ENCODE results near the gene SLU7.

Gene SLU7

GRCh38 chr5:160385496-160385895 lies 33.4 kb downstream of the SLU7 start:
- H3K9me3 ChIP-seq (ENCODE audit: severe bottlenecking): peaks cover 10% of the 10 kb centered on the region
- no peaks in the 10 kb centered on the region for H3K4me1 ChIP-seq (ENCODE audit: insufficient read depth, poor library complexity, severe bottlenecking)
- no peak for DNase-seq (ENCODE audit: low spot score)
- H3K4me3 ChIP-seq (ENCODE audit: severe bottlenecking): no peak overlapping the region
- no peak overlapping the region for H3K27ac ChIP-seq (ENCODE audit: poor library complexity, severe bottlenecking)
- H3K27me3 ChIP-seq (ENCODE audit: insufficient read depth, poor library complexity, severe bottlenecking): no peaks in the 10 kb centered on the region
- ATAC-seq (ENCODE audit: low read depth): no peak
- no peaks in the 10 kb centered on the region for H3K36me3 ChIP-seq (ENCODE audit: low read depth)
- TF ChIP-seq CTCF (IDR thresholded peaks at IDR 0.05; ENCODE audit: poor library complexity, severe bottlenecking): no peak

DNA sequence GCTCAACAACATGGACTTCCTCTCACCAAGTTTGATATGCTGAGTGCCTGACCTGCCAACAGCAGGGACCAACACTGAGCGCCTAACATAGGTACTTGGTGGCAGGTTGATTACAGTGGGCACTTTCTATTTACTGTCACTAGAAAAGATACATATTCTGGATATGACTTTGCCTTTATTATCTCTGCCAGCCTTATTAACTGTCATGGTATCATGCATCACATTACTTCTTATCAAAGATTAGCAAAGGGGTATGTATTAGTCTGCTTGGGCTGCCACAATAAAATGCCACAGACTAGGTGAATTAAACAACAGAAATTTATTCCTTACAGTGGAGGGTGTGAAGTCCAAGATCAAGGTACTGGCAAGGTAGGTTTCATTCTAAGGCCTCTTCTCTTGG lies 34.2 kb downstream of the SLU7 start:
- no peak for ATAC-seq (ENCODE audit: low read depth)
- Histone ChIP-seq H3K9me3 (ENCODE audit: severe bottlenecking) (peaks cover 10% of the 10 kb centered on the region), H3K4me1 (ENCODE audit: insufficient read depth, poor library complexity, severe bottlenecking) (no peaks in the 10 kb centered on the region), H3K27ac (ENCODE audit: poor library complexity, severe bottlenecking) (no peak overlapping the region), H3K36me3 (ENCODE audit: low read depth) (no peaks in the 10 kb centered on the region), H3K4me3 (ENCODE audit: severe bottlenecking) (no peak overlapping the region), H3K27me3 (ENCODE audit: insufficient read depth, poor library complexity, severe bottlenecking) (no peaks in the 10 kb centered on the region)
- TF ChIP-seq CTCF (IDR thresholded peaks at IDR 0.05; ENCODE audit: poor library complexity, severe bottlenecking): no peak
- no peak for DNase-seq (ENCODE audit: low spot score)

DNA sequence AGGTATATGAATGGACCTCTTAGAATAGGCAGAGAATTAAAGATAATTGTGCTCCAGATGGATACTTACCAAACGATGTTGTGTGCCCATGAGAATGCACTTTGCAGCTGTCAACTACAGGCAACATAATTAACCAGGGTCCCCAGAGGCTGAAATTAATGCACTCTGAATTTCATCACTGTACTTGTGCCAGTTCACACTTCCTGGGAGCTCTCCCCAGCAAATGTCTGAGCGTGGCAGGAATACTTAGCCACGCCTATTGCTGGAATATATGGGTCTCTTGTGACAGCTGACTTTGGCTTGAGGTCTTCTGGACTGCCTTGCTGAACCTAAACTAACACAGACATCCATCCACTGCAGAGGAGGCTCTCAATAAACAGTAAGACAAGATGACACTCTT lies 36.5 kb downstream of the SLU7 start:
- no peak for ATAC-seq (ENCODE audit: low read depth)
- DNase-seq (ENCODE audit: low spot score): no peak
- no peaks in the 10 kb centered on the region for H3K27me3 ChIP-seq (ENCODE audit: insufficient read depth, poor library complexity, severe bottlenecking)
- H3K27ac ChIP-seq (ENCODE audit: poor library complexity, severe bottlenecking): no peak overlapping the region
- peaks cover 5% of the 10 kb centered on the region for H3K9me3 ChIP-seq (ENCODE audit: severe bottlenecking)
- no peak overlapping the region for H3K4me3 ChIP-seq (ENCODE audit: severe bottlenecking)
- no peaks in the 10 kb centered on the region for H3K4me1 ChIP-seq (ENCODE audit: insufficient read depth, poor library complexity, severe bottlenecking)
- no peaks in the 10 kb centered on the region for H3K36me3 ChIP-seq (ENCODE audit: low read depth)
- no peak for TF ChIP-seq CTCF (IDR thresholded peaks at IDR 0.05; ENCODE audit: poor library complexity, severe bottlenecking)

DNA sequence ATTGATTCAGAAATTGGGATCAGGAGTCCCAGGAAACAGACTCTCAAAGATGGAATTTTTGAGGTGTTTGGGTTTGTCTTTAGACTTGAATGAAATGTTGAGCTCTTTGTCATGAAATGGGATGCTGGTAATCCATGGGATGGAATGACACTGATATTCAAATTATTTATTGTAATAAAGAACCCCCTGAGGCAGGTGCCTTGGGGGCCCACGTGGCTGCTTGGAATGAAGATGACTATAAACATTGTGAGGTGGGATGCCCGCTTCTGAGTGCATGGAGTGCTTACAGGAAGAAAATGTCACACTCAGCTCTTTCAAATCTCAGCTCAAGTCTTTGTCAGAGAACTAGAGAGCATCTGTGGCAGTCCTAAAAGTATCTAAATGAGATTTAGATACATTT lies 38.8 kb downstream of the SLU7 start:
- H3K27me3 ChIP-seq (ENCODE audit: insufficient read depth, poor library complexity, severe bottlenecking): peaks cover 13% of the 10 kb centered on the region
- no peak for TF ChIP-seq CTCF (IDR thresholded peaks at IDR 0.05; ENCODE audit: poor library complexity, severe bottlenecking)
- no peaks in the 10 kb centered on the region for H3K36me3 ChIP-seq (ENCODE audit: low read depth)
- no peak overlapping the region for H3K4me3 ChIP-seq (ENCODE audit: severe bottlenecking)
- H3K4me1 ChIP-seq (ENCODE audit: insufficient read depth, poor library complexity, severe bottlenecking): no peaks in the 10 kb centered on the region
- no peaks in the 10 kb centered on the region for H3K9me3 ChIP-seq (ENCODE audit: severe bottlenecking)
- ATAC-seq (ENCODE audit: low read depth) (no peak), DNase-seq (ENCODE audit: low spot score) (no peak)
- H3K27ac ChIP-seq (ENCODE audit: poor library complexity, severe bottlenecking): no peak overlapping the region

- Histone ChIP-seq H3K4me3 (ENCODE audit: severe bottlenecking) (no peak overlapping the region), H3K27me3 (ENCODE audit: insufficient read depth, poor library complexity, severe bottlenecking) (peaks cover 18% of the 10 kb centered on the region), H3K27ac (ENCODE audit: poor library complexity, severe bottlenecking) (no peak overlapping the region), H3K36me3 (ENCODE audit: low read depth) (no peaks in the 10 kb centered on the region), H3K4me1 (ENCODE audit: insufficient read depth, poor library complexity, severe bottlenecking) (no peaks in the 10 kb centered on the region), H3K9me3 (ENCODE audit: severe bottlenecking) (no peaks in the 10 kb centered on the region)
- no peak for DNase-seq (ENCODE audit: low spot score)
- no peak for ATAC-seq (ENCODE audit: low read depth)
- no peak for TF ChIP-seq CTCF (IDR thresholded peaks at IDR 0.05; ENCODE audit: poor library complexity, severe bottlenecking)
Measured at GRCh38 chr5:160379511-160379910, 39.4 kb downstream of the SLU7 start.
